Epithelial cell of prostate (primary cell): ENCODE data around the gene SGSM2.

ENCODE experiments used
- DNase-seq: peaks from one replicate; pipeline ENCODE4 v3.0.0-alpha.2; 2011; ENCODE audit warnings: low read depth, low spot score
- H3K27ac ChIP-seq: fragments of 450-650 bp; 2 replicates; pipeline ENCODE4 v1.5.1; 2017; ENCODE audit warnings: mild to moderate bottlenecking

SGSM2 gene

GRCh38 chr17:2384439-2385127 is 47.3 kb downstream of the SGSM2 start:
- no peak overlapping the region for H3K27ac ChIP-seq
- no peak for DNase-seq

GRCh38 chr17:2385240-2386210 is 48.2 kb downstream of the SGSM2 start:
- DNase-seq, result no peak
- H3K27ac ChIP-seq, result peak overlapping the region; percentile 54

DNA sequence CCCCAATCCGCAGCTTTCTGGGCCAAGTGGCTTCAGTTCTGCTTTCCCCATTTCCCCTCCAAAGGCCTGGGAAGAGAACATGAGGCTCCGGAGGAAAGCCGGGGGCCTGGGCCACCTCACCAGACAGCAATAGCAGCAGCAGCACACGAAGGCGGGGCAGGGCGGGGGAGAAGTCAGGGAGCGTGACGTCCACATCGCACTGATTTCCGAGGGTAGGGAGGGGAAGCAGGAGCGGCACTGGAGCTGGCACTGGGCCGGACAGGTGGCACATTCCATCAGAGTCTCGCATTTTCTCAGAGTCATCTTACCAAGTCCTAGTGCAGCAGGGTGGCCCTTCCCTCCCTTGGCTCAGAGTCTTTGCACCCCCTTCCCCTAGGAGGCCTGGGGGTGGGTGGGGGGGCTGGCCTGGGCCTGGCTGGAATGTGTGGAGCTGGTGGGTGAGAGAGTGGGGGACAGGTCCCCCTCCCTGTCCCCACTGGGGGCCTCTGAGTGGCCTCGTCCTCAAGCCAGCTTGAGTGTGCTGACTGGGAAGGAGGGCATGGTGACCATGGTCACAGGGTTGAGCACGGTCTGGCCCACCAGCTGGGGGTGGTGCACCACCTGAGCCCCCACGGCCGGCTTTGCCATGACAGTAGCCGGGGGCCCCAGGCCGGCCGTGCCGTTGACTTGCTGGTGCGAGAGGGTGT is 49.2 kb downstream of the SGSM2 start:
- no peak for DNase-seq
- peak overlapping the region; percentile 54 for H3K27ac ChIP-seq

DNA sequence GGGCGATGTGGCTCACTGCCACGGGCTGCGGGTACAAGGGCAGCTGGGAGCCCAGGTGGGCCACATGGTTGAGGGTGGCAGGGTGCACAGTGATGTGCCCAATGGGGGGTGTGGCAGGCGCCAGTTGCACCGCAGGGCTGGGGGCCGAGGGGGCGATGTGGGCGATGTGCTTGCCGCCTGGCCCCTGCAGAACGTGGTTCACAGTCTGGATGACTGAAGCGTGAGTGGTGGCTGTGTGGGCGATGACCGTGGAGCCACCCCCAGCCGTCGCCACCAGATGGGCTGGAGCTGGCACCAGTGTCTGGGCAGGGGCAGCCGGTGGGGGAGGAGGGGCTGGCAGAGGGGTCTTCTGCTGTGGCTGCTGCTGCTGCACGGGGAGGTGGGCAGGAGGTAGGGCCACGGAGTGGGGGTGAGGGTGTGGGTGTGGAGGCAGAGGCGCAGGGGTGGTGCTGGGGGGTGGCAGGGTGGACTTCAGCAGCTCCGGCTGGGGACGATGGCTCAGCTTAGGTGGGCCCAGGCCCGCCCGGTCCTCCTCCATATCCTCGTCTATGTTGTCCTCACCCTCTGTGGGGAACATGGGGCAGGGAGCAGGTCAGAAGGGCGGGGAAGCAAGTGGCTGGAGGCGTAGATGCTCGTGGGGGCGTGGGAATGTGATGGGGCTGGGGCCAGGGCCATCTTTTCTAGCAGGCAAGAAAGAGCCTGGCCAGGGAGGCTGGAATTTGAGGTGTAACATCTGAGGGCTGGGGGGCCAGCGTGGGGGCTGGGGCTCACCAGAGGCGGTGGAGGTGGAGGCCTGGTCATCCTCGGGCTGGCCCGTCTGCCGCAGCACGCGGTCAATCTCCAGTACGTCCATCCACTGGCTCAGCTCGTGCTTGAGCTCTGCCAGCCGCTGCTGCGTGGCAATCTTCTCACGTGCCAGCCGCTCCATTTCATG is 50.1 kb downstream of the SGSM2 start:
- H3K27ac ChIP-seq, result peak overlapping the region; percentile 54
- DNase-seq, result no peak

DNA sequence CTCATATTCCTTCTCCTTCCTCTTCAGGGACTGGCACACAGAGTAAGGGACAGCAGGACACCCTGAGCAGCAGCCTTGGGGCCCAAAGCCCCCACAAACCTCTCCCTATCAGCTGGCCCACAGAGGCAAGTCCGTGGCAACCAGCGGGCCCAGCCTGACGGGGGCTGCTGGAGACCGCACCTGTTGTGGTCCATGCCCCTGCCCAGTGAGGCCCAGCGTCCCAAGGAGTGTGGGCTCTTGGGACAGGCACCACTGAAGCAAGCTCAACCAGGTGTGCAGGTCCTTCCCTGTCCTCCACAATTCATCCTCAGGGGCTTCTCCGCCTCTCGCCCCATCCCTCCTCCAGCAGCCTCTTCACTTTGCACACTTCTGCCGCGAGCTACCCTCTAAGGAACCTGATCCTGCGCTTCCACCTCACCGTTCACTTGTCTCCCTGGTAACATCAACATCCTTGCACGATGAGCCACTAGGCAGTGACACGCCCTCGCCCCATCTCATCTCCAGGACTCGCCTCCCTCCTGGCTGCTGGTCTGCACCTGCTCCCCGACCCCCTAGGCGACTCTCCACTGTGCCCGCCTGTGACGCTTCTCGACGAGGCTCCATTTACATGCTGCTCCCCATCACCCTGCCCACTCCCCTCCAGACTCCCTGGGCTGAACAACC is 50.9 kb downstream of the SGSM2 start:
- H3K27ac ChIP-seq, result no peak overlapping the region
- DNase-seq, result no peak

DNA sequence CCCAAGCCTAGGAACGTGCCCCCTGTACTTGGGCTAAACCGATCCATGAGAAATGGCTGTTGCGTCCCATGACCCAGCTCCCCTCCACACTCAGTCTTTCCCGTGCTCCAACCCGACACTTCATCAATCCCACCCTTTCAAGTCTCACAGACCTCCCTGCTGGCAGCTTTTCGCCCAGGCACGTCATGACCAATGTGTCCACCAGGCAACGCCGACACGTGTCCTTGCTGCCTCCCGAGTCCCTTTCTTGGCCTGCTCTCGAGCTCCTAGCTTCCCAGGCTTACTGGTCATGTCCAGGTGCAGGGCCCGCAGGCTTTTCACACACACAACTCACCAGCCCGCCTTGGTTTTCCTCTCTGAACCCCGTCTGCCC is 51.4 kb downstream of the SGSM2 start:
- no peak overlapping the region for H3K27ac ChIP-seq
- DNase-seq, result no peak

DNA sequence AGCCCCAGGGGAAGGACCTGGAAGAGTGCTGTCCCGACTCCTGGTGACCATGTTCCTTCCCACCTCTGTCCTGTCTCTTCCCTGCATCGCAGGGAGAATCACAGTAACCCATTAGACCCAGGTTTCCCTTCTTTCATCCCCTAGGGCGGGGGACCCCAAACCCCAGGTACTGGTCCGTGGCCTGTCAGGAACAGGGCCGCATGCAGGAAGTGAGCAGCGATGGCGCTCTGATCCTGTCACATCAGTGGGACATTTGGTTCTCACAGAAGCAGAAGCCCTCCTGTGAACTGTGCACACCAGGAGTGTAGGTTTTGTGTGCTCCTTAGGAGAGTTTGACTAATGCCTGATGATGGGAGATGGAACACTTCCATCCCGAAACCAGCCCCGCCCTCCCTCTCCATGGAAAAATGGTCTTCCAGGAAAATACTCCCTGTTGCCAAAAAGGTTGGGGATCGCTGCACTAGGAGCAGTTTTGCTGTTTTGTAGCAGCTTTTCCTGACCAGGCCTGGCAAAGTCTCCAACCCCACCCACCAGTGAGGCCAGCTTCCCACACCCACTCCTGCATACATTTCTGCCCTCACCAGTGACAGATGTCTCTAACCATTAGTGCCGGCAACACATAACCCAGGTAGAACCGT is 53.0 kb downstream of the SGSM2 start:
- no peak for DNase-seq

GRCh38 chr17:2391597-2392251 is 54.4 kb downstream of the SGSM2 start:
- no peak for DNase-seq
- H3K27ac ChIP-seq, result peak overlapping the region; percentile 96

More for the DNA sequence above, 53.0 kb downstream of the SGSM2 start:
- no peak overlapping the region for H3K27ac ChIP-seq

DNA sequence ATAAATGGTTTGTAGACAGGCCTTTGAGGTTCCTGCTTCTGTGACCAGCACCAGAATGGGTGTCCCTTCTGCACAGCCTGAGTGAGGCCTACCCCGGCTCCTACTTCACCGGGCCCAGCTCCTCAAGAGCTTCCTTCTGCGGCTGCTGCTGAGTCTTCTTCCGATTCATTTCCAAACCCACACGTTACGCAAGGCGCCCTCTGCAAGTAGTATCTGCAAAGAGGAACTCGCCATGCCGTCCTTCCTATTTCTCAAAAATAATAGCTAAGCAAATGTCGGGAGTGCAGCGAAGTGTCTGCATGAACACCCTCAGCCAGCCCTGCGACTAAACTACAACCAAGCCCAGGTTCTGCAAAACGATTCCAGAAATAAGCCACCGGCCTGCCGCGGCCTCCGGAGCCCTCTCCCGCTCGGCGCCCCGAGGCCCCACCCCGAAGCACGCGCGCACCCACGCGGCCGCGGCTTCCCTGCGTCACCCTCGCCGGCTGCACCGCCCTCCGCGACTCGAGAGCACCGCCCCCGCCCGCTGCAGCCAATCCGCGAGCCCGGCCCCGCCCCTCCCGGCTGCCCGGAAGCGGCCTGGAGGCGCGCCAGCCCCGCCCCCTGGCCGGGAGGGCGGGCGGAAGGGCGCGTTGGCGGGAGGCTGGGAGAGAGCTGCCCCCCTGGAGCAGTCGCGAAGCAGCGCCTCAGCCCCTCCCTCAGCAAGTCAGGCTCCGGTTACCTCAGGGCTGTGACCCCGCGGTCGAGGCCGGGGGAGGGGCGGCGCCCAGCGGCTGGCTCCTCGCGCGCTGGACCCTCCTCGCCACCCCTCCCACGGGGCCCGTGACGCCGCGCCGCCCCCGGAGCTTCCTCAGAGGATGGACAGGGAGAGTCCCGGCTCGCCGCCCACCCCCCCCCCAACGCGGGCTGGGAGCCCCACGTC is 55.2 kb downstream of the SGSM2 start:
- peak overlapping the region; percentile 96 for H3K27ac ChIP-seq
- no peak for DNase-seq

DNA sequence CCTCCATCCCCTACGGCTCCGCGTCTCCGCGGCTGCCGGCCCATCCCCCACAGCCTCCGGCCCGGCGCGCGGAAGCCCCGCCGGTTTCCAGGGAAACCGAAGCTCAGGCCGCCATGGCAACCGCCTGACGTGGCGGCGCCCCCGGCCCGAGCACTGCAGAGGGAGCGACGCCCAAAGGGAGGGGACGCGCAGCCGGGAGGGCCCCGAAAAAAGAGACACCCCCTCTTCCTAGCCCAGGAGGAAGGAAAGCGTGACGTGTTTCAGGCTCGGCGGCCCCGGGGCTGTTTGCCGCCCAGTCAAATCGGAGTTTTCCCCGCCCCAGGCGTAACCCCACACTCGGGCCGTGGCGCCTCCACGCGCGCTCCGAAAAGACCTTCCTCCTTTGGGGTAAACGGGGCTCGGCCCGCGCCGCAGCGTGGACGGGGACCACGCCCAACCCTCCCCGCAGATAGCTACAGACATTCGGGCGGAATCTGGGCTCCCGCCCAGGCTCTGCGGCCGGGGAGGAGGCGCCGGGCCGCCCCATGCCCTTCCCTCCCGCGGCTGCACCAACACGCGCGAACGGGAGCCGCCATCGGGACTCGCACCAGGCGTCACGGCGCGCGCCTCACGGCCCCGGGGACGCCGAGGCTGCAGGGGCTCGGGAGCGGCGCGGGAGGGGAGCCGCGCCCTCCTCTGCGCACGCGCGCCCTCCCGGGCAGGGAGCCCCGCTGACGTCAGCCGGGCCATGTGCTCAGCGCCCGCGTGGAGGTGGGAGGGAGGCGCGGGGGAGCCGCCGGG is 56.1 kb downstream of the SGSM2 start:
- DNase-seq, result no peak
- H3K27ac ChIP-seq, result peak overlapping the region; percentile 96

- DNase-seq, result no peak
- peak overlapping the region; percentile 96 for H3K27ac ChIP-seq
These were observed 56.9 kb downstream of the SGSM2 start for GRCh38 chr17:2393954-2394749.

GRCh38 chr17:2394775-2395201 is 57.5 kb downstream of the SGSM2 start:
- DNase-seq, result no peak
- H3K27ac ChIP-seq, result peak overlapping the region; percentile 96

- peak overlapping the region; percentile 100 for H3K27ac ChIP-seq
- no peak for DNase-seq
These were observed 58.2 kb downstream of the SGSM2 start for GRCh38 chr17:2395258-2396181.

DNA sequence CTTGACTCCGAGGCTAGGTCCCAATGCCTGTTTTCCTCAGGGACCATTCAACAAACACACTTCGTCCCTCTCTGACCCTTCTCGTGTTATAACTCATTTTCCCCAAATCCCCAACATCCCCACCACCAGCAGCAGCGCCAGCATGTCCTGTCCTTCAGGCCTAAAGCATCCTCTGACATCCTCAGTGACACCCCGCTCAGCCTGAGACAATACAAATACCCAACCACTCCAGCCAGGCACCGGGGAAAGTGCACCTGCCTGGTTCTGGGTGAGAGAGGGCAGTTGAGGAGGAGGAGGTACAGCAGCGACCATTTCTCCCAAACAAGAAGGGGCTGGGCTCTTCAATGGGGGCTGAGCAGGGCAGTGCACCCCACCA is 58.9 kb downstream of the SGSM2 start:
- H3K27ac ChIP-seq, result peak overlapping the region; percentile 100
- DNase-seq, result no peak
